Mesothelial cell of epicardium (in vitro differentiated cells): ENCODE results near the gene SCYGR5. TPM values are rescaled to one million over a fixed set of nuclear protein-coding genes. Genes with fewer than 3 reads are reported as not detected.
"Not testable (repeated sequence)": the region's sequence is repeated elsewhere in the genome, so short reads cannot be mapped to it uniquely, and the experiment has no call there.

Experiments used
- DNase-seq, 2 experiments: peaks; one replicate each; pipeline ENCODE4 v3.0.0; 2021; ENCODE audit warnings: low spot score in 2 of 2; ENCODE audit not compliant: unreplicated experiment in 2 of 2
- H3K27ac Mint-ChIP-seq: 2 replicates; pipeline ENCODE4 v1.8.0; 2021; ENCODE audit warnings: mixed read lengths
- H3K27me3 Mint-ChIP-seq: 2 replicates; pipeline ENCODE4 v1.8.0; 2021; ENCODE audit warnings: low read depth, mixed read lengths
- H3K36me3 Mint-ChIP-seq: 2 replicates; pipeline ENCODE4 v1.8.0; 2021; ENCODE audit warnings: mixed read lengths
- H3K4me1 Mint-ChIP-seq: 2 replicates; pipeline ENCODE4 v1.8.0; 2021; ENCODE audit warnings: mixed read lengths
- H3K4me3 Mint-ChIP-seq: 2 replicates; pipeline ENCODE4 v1.8.0; 2021; ENCODE audit warnings: mild to moderate bottlenecking, moderate library complexity, mixed read lengths
- H3K9me3 Mint-ChIP-seq: 2 replicates; pipeline ENCODE4 v1.8.0; 2021; ENCODE audit warnings: mixed read lengths
- total RNA-seq: library from RNA; stranded (reverse); gene quantifications from 3 replicates; pipeline ENCODE4 v1.2.1, GENCODE V29; 2021
- TF ChIP-seq, protein P1 (sequence below): fragments of 200-600 bp; sonication (generic); IDR thresholded peaks from one replicate; pipeline ENCODE4 v1.5.0; 2021; ENCODE audit warnings: antibody characterized with exemption; ENCODE audit not compliant: unreplicated experiment

SCYGR5 gene
- total RNA-seq, 1 donor from 2014 or later, result not detected

DNA sequence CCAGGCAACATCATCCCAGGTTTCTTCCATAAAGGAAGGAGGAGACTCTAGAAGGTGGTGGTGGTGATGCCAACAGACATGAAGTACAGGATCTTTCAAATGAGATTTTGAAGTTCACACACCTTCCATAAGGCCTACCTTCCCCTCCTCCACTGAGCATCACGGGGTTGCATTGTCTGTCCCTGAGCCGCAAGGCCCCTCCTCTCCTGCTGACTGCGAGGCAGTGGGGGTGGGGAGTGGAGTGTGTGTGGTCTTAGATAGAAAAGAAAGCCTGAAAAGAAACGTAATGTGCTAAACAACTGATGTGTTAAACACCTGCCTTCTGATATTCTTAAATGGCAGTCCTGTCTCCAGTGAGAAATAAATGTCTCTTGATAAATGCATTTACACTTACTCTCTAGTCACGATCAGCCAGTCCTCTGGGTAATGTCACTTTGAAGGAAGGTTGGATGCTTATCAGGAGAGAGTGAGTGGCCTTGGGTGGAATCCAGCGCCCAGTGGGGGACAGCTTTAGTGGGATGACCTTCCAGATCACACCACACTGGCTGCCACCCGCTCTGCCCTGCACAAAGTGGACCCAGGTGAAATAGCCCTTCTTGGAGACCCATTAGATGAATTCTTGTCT lies 5.5 kb upstream of the SCYGR5 start:
- no peak for DNase-seq
- H3K9me3 Mint-ChIP-seq, result no peaks in the 10 kb centered on the region
- TF ChIP-seq, protein P1, sequence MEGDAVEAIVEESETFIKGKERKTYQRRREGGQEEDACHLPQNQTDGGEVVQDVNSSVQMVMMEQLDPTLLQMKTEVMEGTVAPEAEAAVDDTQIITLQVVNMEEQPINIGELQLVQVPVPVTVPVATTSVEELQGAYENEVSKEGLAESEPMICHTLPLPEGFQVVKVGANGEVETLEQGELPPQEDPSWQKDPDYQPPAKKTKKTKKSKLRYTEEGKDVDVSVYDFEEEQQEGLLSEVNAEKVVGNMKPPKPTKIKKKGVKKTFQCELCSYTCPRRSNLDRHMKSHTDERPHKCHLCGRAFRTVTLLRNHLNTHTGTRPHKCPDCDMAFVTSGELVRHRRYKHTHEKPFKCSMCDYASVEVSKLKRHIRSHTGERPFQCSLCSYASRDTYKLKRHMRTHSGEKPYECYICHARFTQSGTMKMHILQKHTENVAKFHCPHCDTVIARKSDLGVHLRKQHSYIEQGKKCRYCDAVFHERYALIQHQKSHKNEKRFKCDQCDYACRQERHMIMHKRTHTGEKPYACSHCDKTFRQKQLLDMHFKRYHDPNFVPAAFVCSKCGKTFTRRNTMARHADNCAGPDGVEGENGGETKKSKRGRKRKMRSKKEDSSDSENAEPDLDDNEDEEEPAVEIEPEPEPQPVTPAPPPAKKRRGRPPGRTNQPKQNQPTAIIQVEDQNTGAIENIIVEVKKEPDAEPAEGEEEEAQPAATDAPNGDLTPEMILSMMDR, result no peak
- no peaks in the 10 kb centered on the region for H3K36me3 Mint-ChIP-seq
- peaks cover 6% of the 10 kb centered on the region for H3K4me1 Mint-ChIP-seq
- no peak overlapping the region for H3K4me3 Mint-ChIP-seq
- no peak overlapping the region for H3K27ac Mint-ChIP-seq
- no peaks in the 10 kb centered on the region for H3K27me3 Mint-ChIP-seq

DNA sequence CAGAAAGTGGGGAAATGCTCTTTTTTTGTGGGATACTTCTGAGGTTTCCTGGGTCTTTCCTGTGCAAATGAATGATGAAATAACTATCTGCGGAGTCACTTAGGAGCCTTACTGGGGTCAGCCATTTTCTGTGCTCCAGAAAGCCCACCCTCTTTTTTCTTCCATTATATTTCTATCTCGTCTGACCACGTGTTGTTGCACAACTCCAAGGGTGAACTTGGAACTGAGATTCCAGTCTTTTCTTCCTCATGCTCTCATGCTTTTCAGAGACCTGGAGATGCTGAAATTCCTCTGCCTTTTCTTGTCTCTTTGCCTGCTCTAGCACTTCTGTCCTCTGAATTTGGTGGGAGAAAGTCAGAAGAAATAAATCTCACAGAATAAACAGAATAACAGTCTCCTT lies 4.8 kb upstream of the SCYGR5 start:
- Mint-ChIP-seq H3K4me3 (no peak overlapping the region), H3K9me3 (no peaks in the 10 kb centered on the region), H3K4me1 (peaks cover 6% of the 10 kb centered on the region), H3K27ac (no peak overlapping the region), H3K27me3 (no peaks in the 10 kb centered on the region), H3K36me3 (no peaks in the 10 kb centered on the region)
- DNase-seq, result no peak
- TF ChIP-seq, protein P1, result no peak

DNA sequence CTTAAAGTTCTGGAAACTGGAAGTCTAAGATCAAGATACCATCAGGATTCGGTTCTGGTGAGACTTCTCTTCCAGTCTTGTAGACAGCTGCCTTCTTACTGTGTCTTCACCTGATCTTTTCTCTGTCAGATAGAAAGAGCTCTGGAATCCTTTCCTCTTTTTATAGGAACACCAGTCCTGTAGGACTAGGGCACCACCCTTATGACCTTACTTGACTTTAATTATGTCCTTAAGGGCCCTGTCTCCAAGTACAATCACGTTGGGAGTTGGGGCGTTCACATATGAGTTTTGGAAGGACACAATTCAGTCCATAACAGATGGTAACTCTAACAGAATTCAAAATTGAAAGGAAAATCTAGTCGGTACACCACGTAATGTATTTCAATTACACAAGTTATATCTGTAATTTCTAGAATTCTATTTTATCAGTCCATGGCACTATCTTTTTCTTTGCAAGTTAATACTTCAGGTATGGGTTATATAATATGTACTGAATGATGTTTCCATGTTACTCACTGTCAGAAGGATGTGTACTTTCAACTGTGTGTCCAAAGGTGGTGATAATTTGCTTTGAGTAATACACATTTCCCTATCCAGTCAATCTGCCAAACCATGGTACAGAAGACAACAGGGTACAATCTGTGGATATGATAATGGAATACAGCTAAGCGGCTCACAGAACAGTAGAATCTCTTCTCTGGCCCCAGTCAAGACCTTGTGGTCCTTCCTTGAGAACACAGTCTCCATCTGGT lies 1.2 kb upstream of the SCYGR5 start:
- peaks cover 6% of the 10 kb centered on the region for H3K4me1 Mint-ChIP-seq
- no peak overlapping the region for H3K4me3 Mint-ChIP-seq
- no peak overlapping the region for H3K27ac Mint-ChIP-seq
- no peaks in the 10 kb centered on the region for H3K27me3 Mint-ChIP-seq
- TF ChIP-seq, protein P1, result no peak
- DNase-seq, result no peak
- no peaks in the 10 kb centered on the region for H3K9me3 Mint-ChIP-seq
- no peaks in the 10 kb centered on the region for H3K36me3 Mint-ChIP-seq

DNA sequence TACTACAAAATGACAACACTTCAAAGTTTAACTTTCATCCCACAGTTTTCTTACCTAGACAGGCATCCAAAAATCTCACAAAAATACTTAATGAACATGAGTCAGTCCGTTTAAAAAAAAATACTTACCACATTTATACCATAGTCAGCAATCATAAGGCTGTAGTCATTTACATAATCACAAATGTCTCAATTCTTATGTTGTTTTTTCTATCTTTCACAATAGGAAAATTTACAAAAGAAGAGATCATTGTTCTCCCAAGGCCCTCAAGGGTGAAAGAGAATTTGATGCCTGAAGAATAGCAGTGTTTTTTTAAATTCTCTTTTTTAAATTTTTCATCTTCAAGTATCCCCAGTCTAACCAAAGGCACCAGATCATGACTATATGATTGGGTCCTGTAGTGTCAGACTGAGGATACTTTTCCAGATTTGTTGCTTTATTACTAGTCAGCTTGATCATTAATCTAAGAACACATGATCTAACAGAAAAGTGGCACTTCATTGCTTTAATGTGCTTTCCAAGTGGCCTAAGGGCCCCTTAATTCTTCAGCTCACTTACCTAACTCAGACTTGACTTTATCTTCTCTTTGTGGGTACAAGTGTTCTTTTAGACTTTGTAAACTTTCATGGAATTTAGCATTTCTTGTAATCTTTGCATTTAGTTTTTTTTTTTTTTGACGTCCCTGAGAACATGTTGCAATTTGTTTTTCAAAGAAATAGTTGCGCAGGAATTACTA lies 4.7 kb downstream of the SCYGR5 start:
- H3K9me3 Mint-ChIP-seq, result no peaks in the 10 kb centered on the region

DNA sequence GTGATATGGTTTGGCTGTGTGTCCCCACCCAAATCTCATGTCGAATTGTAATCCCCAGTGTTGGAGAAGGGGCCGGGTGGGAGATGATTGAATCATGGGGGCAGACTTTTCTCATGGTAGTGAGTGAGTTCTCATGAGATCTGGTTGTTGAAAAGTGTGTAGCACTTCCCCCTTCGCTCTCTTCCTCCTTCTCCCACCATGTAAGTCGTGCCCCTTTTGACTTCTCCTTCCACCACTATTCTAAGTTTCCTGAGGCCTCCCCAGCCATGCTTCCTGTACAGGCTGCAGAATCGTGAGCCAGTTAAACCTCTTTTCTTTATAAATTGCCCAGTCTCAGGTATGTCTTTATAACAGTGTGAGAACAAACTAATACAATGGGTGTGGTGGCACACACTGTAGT lies 7.0 kb downstream of the SCYGR5 start:
- not testable (repeated sequence) for H3K4me3 Mint-ChIP-seq, H3K27me3 Mint-ChIP-seq, H3K27ac Mint-ChIP-seq, H3K4me1 Mint-ChIP-seq, DNase-seq, H3K36me3 Mint-ChIP-seq, H3K9me3 Mint-ChIP-seq

More for the DNA sequence above, 4.7 kb downstream of the SCYGR5 start:
- Mint-ChIP-seq H3K36me3 (no peaks in the 10 kb centered on the region), H3K27me3 (no peaks in the 10 kb centered on the region), H3K4me1 (peaks cover 2% of the 10 kb centered on the region), H3K4me3 (no peak overlapping the region), H3K27ac (no peak overlapping the region)
- TF ChIP-seq, protein P1, result no peak
- DNase-seq, result no peak

DNA sequence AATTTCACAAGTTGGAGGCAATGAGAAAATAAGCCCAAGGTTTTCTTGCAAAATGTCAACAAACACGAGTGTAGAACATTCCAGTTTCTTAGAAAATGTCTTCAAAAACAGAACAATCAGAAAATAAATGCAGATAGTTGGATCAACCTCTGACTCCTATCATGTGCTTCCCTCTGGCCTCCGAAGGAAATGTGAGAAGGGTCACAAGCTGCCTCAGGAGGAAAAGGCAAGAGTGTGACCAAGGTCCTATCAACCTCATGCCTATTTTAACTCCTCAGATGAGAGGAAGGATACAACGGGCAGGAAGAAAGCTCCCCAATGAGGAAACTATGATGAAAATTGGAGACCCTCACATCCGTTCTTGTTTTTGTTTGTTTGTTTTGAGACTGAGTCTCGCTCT lies 7.9 kb downstream of the SCYGR5 start:
- DNase-seq, result no peak
- Mint-ChIP-seq H3K4me1 (peaks cover 2% of the 10 kb centered on the region), H3K4me3 (no peak overlapping the region), H3K27me3 (no peaks in the 10 kb centered on the region), H3K27ac (no peak overlapping the region), H3K9me3 (no peaks in the 10 kb centered on the region), H3K36me3 (no peaks in the 10 kb centered on the region)
- TF ChIP-seq, protein P1, result no peak
